Thyroid gland (tissue), 4 donors: ENCODE results near the gene IGF2BP3.

Source experiments
- POLR2A ChIP-seq, 2 donors: fragments of 450-650 bp; IDR thresholded peaks; one replicate each; pipeline ENCODE4 v1.6.1; 2017; ENCODE audit warnings: antibody characterized with exemption in 2 of 2, mild to moderate bottlenecking in 2 of 2, moderate library complexity in 1 of 2
- TF ChIP-seq, protein P1 (sequence below), 6 experiments: fragments of 200-600 bp in 3 of 6; fragments of 450-650 bp in 3 of 6; sonication (generic) in 3 of 6; IDR thresholded peaks; one replicate each; pipeline ENCODE4 v1.5.1; 2016 to 2019; ENCODE audit warnings: antibody characterized with exemption in 6 of 6, mild to moderate bottlenecking in 2 of 6, inconsistent platforms in 1 of 6, moderate library complexity in 1 of 6

DNA sequence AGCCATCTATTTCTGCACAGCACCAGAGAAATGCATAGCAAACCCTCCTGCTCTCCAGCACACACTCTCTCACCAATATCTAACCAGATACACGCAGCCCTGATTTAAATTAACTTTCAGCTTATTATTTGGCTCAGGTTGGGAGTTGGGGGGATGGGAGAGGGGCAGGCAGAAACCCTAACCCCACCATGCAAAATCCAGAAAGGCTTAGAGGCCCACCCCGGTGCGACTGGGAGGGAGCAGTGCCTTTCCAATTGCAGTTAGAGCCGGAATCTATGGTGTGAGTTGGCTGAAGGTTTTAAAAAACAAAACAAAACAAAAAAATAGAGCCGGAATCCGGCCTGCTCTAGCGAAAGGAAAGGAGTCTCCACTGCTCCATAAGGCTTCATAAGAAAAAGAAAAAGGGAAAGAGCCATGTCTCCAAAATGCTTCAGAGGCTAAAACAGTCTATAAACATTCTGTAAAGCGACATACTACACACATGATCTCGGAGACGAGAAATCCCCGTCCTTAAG is 2.9 kb downstream of the IGF2BP3 start:
- TF ChIP-seq, protein P1, sequence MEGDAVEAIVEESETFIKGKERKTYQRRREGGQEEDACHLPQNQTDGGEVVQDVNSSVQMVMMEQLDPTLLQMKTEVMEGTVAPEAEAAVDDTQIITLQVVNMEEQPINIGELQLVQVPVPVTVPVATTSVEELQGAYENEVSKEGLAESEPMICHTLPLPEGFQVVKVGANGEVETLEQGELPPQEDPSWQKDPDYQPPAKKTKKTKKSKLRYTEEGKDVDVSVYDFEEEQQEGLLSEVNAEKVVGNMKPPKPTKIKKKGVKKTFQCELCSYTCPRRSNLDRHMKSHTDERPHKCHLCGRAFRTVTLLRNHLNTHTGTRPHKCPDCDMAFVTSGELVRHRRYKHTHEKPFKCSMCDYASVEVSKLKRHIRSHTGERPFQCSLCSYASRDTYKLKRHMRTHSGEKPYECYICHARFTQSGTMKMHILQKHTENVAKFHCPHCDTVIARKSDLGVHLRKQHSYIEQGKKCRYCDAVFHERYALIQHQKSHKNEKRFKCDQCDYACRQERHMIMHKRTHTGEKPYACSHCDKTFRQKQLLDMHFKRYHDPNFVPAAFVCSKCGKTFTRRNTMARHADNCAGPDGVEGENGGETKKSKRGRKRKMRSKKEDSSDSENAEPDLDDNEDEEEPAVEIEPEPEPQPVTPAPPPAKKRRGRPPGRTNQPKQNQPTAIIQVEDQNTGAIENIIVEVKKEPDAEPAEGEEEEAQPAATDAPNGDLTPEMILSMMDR (IDR thresholded peaks at IDR 0.05): no peak
- no peak for TF ChIP-seq POLR2A (IDR thresholded peaks at IDR 0.05)
